ENCODE results near the gene PODXL.
"Not testable (repeated sequence)": the region's sequence is repeated elsewhere in the genome, so short reads cannot be mapped to it uniquely, and the experiment has no call there.

The PODXL gene

DNA sequence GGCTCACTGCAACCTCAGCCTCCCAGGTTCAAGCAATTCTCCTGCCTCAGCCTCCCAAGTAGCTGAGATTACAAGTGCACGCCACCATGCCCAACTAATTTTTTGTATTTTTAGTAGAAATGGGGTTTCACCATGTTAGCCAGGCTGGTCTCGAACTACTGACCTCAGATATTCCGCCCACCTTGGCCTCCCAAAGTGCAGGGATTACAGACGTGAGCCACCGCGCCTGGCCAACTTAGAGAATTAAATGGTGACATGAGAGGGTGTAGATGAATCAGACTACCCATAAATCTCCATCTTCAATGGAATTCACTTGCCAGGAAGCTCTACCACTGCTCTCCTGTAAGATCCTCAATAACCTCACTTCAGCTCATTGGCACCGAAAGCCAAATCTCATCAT is 41.0 kb downstream of the PODXL start:
- not testable (repeated sequence) for H3K27ac ChIP-seq (ENCODE audit: insufficient read depth, low read length, poor library complexity, severe bottlenecking); DNase-seq; H3K27me3 ChIP-seq (replicated peaks; ENCODE audit: control insufficient read depth, insufficient read depth, low read length, poor library complexity, severe bottlenecking); H3K9me3 ChIP-seq (ENCODE audit: control insufficient read depth, low read length); H3K4me1 ChIP-seq (ENCODE audit: control insufficient read depth, insufficient read depth, low read length, poor library complexity, severe bottlenecking); H3K4me3 ChIP-seq (ENCODE audit: insufficient read depth, low read depth, low read length, poor library complexity, severe bottlenecking); H3K36me3 ChIP-seq (ENCODE audit: control insufficient read depth, insufficient read depth, low read length)

- no peaks in the 10 kb centered on the region for H3K9me3 ChIP-seq (ENCODE audit: control insufficient read depth, low read length)
- H3K4me1 ChIP-seq (ENCODE audit: control insufficient read depth, insufficient read depth, low read length, poor library complexity, severe bottlenecking) = peaks cover 6% of the 10 kb centered on the region
- H3K36me3 ChIP-seq (ENCODE audit: control insufficient read depth, insufficient read depth, low read length) = no peaks in the 10 kb centered on the region
- H3K27me3 ChIP-seq (replicated peaks; ENCODE audit: control insufficient read depth, insufficient read depth, low read length, poor library complexity, severe bottlenecking) = no peaks in the 10 kb centered on the region
- no peak overlapping the region for H3K4me3 ChIP-seq (ENCODE audit: insufficient read depth, low read depth, low read length, poor library complexity, severe bottlenecking)
- DNase-seq = peak; percentile 38 to 56 (median 50)
- no peak overlapping the region for H3K27ac ChIP-seq (ENCODE audit: insufficient read depth, low read length, poor library complexity, severe bottlenecking)
Measured at GRCh38 chr7:131513245-131514061, 43.0 kb downstream of the PODXL start.

DNA sequence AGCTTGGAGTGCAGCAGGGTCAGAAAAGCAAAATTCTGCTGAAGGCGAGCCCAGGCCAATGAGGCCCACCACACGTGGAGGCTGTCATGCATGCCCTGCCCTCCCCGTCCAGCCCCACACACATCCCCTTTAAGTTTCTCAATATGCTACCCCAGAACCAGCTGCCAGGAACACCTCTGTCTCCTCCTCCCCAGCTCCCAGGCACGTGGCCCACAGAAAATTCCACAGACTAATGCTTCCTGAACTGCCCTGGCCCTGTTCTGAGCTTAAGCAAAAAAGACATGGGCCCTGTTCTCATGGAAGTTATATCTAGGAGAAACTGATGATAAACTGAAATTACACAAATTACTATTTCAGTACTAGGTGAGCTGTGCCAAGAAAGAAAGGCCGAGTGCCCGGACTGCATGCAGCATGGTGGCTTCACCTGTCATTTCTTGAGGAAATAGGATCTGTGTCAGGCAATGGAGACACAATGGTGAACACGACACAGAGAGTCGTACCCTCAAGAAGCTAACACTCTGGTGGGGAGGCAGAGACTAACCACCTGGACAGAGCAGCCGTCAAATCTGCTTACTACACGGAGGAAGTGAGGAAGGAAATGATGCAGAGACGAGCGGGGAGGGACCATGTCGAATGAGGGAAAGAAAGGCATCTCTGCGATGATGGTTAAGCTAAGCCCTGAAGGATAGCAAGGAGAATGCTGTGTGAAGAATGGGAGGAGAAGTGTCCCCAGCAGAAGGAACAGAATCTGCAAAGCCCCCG is 44.5 kb downstream of the PODXL start:
- no peak for DNase-seq
- H3K27me3 ChIP-seq (replicated peaks; ENCODE audit: control insufficient read depth, insufficient read depth, low read length, poor library complexity, severe bottlenecking) = no peaks in the 10 kb centered on the region
- H3K4me3 ChIP-seq (ENCODE audit: insufficient read depth, low read depth, low read length, poor library complexity, severe bottlenecking) = no peak overlapping the region
- no peaks in the 10 kb centered on the region for H3K36me3 ChIP-seq (ENCODE audit: control insufficient read depth, insufficient read depth, low read length)
- H3K27ac ChIP-seq (ENCODE audit: insufficient read depth, low read length, poor library complexity, severe bottlenecking) = no peak overlapping the region
- no peaks in the 10 kb centered on the region for H3K9me3 ChIP-seq (ENCODE audit: control insufficient read depth, low read length)
- H3K4me1 ChIP-seq (ENCODE audit: control insufficient read depth, insufficient read depth, low read length, poor library complexity, severe bottlenecking) = peaks cover 6% of the 10 kb centered on the region

GRCh38 chr7:131511071-131511470 is 45.4 kb downstream of the PODXL start:
- H3K27ac ChIP-seq (ENCODE audit: insufficient read depth, low read length, poor library complexity, severe bottlenecking) = no peak overlapping the region
- H3K36me3 ChIP-seq (ENCODE audit: control insufficient read depth, insufficient read depth, low read length) = no peaks in the 10 kb centered on the region
- H3K4me1 ChIP-seq (ENCODE audit: control insufficient read depth, insufficient read depth, low read length, poor library complexity, severe bottlenecking) = peaks cover 6% of the 10 kb centered on the region
- no peaks in the 10 kb centered on the region for H3K9me3 ChIP-seq (ENCODE audit: control insufficient read depth, low read length)
- H3K27me3 ChIP-seq (replicated peaks; ENCODE audit: control insufficient read depth, insufficient read depth, low read length, poor library complexity, severe bottlenecking) = no peaks in the 10 kb centered on the region
- H3K4me3 ChIP-seq (ENCODE audit: insufficient read depth, low read depth, low read length, poor library complexity, severe bottlenecking) = no peak overlapping the region
- no peak for DNase-seq

DNA sequence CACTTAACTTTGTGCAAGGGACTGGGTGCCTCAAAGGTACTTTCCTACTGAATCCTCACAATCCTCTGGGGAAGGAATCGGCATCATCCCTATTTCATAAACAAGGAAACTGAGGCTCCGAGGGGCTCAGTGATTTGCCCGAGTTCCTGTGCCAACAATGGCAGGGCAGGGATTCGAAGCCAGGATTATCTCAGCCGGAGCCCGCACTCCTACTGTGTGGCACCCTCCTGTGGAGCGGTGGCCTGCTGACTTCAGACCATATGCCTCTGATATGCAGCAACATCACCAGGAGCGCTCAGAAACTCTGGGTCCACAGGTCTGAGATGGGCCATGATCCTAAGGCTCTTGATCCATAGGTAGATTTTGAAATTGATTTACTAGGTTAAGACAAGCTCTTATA is 46.6 kb downstream of the PODXL start:
- Histone ChIP-seq H3K36me3 (ENCODE audit: control insufficient read depth, insufficient read depth, low read length) (no peaks in the 10 kb centered on the region), H3K9me3 (ENCODE audit: control insufficient read depth, low read length) (no peaks in the 10 kb centered on the region), H3K4me3 (ENCODE audit: insufficient read depth, low read depth, low read length, poor library complexity, severe bottlenecking) (no peak overlapping the region), H3K4me1 (ENCODE audit: control insufficient read depth, insufficient read depth, low read length, poor library complexity, severe bottlenecking) (peaks cover 6% of the 10 kb centered on the region), H3K27ac (ENCODE audit: insufficient read depth, low read length, poor library complexity, severe bottlenecking) (no peak overlapping the region), H3K27me3 (replicated peaks; ENCODE audit: control insufficient read depth, insufficient read depth, low read length, poor library complexity, severe bottlenecking) (no peaks in the 10 kb centered on the region)
- DNase-seq = no peak

GRCh38 chr7:131508754-131509486 is 47.5 kb downstream of the PODXL start:
- Histone ChIP-seq H3K4me3 (ENCODE audit: insufficient read depth, low read depth, low read length, poor library complexity, severe bottlenecking) (no peak overlapping the region), H3K27ac (ENCODE audit: insufficient read depth, low read length, poor library complexity, severe bottlenecking) (no peak overlapping the region), H3K9me3 (ENCODE audit: control insufficient read depth, low read length) (no peaks in the 10 kb centered on the region), H3K36me3 (ENCODE audit: control insufficient read depth, insufficient read depth, low read length) (no peaks in the 10 kb centered on the region), H3K27me3 (replicated peaks; ENCODE audit: control insufficient read depth, insufficient read depth, low read length, poor library complexity, severe bottlenecking) (no peaks in the 10 kb centered on the region), H3K4me1 (ENCODE audit: control insufficient read depth, insufficient read depth, low read length, poor library complexity, severe bottlenecking) (peaks cover 6% of the 10 kb centered on the region)
- DNase-seq = no peak

DNA sequence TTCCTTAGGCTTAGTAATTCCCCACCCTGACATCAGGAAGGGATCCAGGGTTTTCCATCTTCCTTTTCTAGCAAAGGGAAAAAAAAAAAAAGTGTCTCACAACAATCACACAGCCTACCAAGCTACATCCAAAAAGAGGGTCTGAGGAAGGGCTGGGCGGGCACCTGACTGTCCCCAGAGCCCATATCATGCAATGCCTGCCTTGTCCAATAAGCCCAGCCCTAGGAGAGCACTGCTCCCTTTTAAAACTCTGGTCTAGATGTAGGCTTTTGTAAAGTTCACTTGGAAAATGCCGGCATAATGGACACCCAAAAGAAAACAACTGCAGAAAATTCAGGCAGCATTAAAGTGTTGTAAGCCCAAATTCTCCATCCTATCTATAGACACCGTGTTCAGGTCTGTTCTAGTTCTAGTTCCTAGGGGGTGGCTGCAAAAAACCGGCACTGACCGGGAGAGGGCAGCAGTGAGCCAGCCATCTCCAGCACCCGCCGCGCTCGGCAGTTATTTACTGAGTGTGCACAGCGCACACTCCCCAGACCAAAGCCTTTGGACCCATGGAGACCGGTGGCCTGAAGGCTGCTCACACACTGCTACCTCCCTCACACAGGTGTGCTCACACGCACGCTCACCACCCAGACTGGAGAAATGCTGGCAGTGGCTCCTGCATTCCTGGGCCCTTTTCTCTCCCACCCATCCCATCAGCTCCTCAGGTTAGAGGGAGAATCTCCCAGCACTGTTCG is 48.7 kb downstream of the PODXL start:
- H3K4me1 ChIP-seq (ENCODE audit: control insufficient read depth, insufficient read depth, low read length, poor library complexity, severe bottlenecking) = peaks cover 3% of the 10 kb centered on the region
- H3K27me3 ChIP-seq (replicated peaks; ENCODE audit: control insufficient read depth, insufficient read depth, low read length, poor library complexity, severe bottlenecking) = no peaks in the 10 kb centered on the region
- no peaks in the 10 kb centered on the region for H3K9me3 ChIP-seq (ENCODE audit: control insufficient read depth, low read length)
- H3K36me3 ChIP-seq (ENCODE audit: control insufficient read depth, insufficient read depth, low read length) = no peaks in the 10 kb centered on the region
- no peak overlapping the region for H3K27ac ChIP-seq (ENCODE audit: insufficient read depth, low read length, poor library complexity, severe bottlenecking)
- no peak overlapping the region for H3K4me3 ChIP-seq (ENCODE audit: insufficient read depth, low read depth, low read length, poor library complexity, severe bottlenecking)
- peak; percentile 38 to 60 (median 54) for DNase-seq

DNA sequence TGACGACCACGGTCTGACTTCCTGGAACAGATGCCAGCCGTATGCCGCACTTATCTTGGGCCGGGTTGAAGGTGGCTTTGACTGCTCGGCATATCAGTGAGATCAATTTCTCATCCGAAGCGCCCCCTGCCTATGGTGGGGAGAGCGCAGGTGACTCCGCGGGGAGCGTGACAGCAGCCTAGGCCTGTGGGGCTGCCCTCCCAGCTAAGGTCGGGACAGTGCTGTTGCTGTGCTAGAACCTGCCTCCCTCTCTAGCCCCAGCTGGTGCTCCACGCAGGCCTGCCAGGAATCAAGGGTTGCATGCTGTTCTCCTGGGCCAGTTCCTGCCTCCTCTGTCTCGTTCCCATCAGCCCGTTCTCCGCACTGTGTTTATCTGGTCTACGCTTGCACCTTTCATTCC is 49.8 kb downstream of the PODXL start:
- Histone ChIP-seq H3K36me3 (ENCODE audit: control insufficient read depth, insufficient read depth, low read length) (no peaks in the 10 kb centered on the region), H3K9me3 (ENCODE audit: control insufficient read depth, low read length) (no peaks in the 10 kb centered on the region), H3K4me3 (ENCODE audit: insufficient read depth, low read depth, low read length, poor library complexity, severe bottlenecking) (no peak overlapping the region), H3K4me1 (ENCODE audit: control insufficient read depth, insufficient read depth, low read length, poor library complexity, severe bottlenecking) (peaks cover 6% of the 10 kb centered on the region), H3K27ac (ENCODE audit: insufficient read depth, low read length, poor library complexity, severe bottlenecking) (no peak overlapping the region), H3K27me3 (replicated peaks; ENCODE audit: control insufficient read depth, insufficient read depth, low read length, poor library complexity, severe bottlenecking) (no peaks in the 10 kb centered on the region)
- no peak for DNase-seq

DNA sequence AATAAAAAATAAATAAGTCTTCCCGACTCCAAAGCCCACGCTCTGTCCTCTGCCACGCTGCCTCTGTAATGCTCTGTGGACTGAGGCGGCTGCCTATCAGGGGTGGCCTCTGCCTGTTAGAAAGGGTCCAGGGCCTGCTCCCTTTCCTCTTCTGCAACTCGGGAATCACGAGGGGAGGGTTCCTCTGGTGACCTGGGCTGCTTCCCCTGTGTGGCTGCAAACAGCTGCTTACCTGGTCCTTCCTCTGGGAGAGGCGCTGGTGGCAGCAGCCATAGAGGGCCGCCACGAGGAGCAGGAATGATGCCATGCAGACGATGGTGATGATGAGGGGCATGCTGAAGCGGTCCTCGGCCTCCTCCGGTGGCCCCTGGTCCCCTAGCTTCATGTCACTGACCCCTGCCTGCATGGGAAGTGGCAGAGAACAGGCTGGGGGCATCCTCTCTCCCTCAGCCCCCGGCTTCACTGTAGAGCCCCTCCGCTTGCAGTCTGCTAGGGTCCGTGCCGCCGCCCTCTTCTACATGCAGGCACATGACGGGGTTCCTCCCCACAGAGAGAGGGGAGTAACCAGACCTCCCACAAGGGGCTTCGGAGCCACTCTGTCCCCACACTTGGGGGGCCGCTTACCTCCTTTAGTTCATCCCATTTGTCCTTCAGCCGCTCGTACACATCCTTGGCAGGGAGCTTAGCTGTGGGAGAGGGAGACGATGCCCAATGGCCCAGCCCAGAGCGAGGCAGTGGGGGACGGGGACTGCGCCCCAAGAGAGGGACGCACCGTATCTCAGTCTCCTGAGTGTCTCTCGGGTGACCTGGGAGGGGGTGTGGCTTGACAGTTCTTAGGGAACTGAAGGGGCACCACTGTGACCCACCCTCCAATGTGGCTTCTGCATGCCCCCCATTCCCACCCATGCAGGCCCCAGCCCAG is 50.5 kb downstream of the PODXL start:
- DNase-seq = no peak
- Histone ChIP-seq H3K9me3 (ENCODE audit: control insufficient read depth, low read length) (no peaks in the 10 kb centered on the region), H3K36me3 (ENCODE audit: control insufficient read depth, insufficient read depth, low read length) (no peaks in the 10 kb centered on the region), H3K4me1 (ENCODE audit: control insufficient read depth, insufficient read depth, low read length, poor library complexity, severe bottlenecking) (peaks cover 10% of the 10 kb centered on the region), H3K27me3 (replicated peaks; ENCODE audit: control insufficient read depth, insufficient read depth, low read length, poor library complexity, severe bottlenecking) (no peaks in the 10 kb centered on the region), H3K4me3 (ENCODE audit: insufficient read depth, low read depth, low read length, poor library complexity, severe bottlenecking) (no peak overlapping the region), H3K27ac (ENCODE audit: insufficient read depth, low read length, poor library complexity, severe bottlenecking) (no peak overlapping the region)

Data from effector memory CD4-positive, alpha-beta T cell (primary cell).